ENCODE data around the gene SARNP.

DNA sequence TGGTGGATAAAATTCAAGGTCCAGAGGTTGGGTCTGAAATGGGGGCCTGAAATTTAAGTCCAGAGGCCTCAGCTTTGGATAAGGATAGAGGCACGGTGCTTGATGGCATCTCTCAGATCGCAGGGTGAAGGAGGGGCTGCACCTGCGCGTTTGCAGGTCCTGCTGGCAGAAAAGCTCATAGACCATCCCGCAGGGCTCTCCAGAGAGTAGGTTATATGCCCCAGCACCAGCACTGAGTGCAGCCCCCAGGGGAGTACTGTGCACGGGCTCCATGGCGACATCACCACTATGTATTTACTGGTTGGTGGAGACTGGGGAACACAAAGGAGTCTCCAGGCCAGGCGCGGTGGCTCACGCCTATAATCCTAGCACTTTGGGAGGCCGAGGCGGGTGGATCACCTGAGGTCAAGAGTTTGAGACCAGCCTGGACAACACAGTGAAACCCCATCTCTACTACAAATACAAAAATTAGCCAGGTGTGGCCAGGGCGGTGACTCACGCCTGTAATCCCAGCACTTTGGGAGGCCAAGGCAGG is 84.4 kb downstream of the SARNP start:
- TF ChIP-seq, protein P1, sequence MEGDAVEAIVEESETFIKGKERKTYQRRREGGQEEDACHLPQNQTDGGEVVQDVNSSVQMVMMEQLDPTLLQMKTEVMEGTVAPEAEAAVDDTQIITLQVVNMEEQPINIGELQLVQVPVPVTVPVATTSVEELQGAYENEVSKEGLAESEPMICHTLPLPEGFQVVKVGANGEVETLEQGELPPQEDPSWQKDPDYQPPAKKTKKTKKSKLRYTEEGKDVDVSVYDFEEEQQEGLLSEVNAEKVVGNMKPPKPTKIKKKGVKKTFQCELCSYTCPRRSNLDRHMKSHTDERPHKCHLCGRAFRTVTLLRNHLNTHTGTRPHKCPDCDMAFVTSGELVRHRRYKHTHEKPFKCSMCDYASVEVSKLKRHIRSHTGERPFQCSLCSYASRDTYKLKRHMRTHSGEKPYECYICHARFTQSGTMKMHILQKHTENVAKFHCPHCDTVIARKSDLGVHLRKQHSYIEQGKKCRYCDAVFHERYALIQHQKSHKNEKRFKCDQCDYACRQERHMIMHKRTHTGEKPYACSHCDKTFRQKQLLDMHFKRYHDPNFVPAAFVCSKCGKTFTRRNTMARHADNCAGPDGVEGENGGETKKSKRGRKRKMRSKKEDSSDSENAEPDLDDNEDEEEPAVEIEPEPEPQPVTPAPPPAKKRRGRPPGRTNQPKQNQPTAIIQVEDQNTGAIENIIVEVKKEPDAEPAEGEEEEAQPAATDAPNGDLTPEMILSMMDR (IDR thresholded peaks at IDR 0.05; ENCODE audit: low read depth, low read length): no peak
- TF ChIP-seq EZH2phosphoT487 (IDR thresholded peaks at IDR 0.05; ENCODE audit: low read depth): no peak
